Stimulated activated CD4-positive, alpha-beta T cell treated with anti-CD3 and anti-CD28 coated beads, Interleukin-1b, Interleukin-23, amount 100 ng/mL, for 4 hours (primary cell): ENCODE data around the gene NR6A1.

Experiments used
- DNase-seq, 2 donors: peaks; one replicate each; pipeline ENCODE4 v3.0.0-alpha.2; 2020; ENCODE audit warnings: low read depth in 2 of 2

Gene NR6A1

DNA sequence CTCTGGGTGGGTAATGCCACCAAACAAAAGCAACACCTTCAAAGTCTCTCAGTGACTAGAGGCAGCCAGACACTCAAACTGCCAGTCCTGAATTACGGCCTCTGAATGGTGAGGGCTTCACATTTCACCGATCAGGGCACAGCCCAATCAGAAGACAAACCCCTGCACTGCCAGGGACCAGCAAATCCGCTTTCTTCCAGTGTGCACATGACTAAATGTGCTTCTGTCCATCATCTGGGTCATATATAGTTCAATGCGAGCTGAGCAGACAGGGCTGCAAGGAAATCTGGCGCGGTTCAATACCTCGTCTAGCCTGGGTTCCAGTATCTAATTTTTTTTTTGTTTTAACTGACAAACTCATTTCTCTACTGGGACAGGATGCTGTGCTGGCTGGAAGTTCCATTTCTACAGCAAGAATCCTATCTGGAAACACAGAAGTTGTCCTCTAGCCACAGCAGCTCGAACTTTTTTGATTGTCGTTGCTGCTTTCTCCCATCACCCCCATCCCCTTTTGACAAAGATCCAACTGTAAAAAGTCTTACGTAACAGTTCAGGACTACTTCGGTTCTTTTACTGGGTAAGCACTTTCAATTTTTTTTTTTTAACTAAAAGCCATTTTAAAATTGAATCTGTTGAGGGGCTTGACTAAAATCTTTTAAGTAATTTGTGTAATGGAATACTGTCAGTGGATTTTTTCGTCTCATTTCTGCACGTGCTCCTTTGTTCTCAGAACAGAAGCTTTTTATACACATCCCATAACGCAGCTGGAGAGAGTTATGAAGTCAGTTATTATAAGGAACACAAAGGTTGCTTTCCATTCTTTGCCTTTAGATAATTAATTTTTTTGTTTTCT is 112.7 kb downstream of the NR6A1 start:
- no peak for DNase-seq

DNA sequence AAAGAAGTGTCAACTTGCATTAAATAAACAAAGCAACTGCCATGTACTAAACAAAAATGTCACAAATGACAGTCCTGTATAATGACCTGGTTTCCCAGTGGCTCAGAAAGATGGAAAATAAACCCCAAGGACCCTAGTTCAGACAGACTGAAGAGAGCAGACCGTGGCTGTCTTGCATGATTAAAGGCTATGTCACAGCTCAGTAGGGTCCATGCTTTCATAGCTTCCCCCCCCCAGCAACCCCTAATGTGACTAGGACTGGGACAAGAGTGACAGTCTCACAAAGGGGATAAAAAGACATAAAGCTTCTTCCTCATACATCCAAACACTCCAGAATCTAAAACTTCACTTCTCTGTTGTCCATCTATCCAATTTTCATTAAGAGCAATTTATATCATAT is 113.6 kb downstream of the NR6A1 start:
- no peak for DNase-seq

DNA sequence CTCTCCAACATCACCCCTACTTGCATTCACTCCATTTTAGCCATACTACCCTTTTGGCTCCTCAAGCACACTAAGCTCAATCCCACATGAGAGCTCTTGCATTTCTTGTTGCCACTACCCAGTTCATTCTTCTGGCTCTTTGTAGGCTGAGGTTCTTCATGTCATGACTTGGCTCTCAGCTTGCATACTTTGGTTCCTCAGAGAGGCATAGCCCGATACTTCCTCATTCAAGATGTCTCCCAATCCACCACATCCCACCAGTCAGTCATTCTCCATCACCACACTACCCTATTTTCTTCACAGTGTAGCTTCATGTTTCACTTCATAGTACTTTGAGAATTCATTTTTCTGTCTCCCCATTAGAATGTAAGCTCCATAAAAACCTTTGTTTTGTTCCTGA is 116.7 kb downstream of the NR6A1 start:
- no peak for DNase-seq

DNA sequence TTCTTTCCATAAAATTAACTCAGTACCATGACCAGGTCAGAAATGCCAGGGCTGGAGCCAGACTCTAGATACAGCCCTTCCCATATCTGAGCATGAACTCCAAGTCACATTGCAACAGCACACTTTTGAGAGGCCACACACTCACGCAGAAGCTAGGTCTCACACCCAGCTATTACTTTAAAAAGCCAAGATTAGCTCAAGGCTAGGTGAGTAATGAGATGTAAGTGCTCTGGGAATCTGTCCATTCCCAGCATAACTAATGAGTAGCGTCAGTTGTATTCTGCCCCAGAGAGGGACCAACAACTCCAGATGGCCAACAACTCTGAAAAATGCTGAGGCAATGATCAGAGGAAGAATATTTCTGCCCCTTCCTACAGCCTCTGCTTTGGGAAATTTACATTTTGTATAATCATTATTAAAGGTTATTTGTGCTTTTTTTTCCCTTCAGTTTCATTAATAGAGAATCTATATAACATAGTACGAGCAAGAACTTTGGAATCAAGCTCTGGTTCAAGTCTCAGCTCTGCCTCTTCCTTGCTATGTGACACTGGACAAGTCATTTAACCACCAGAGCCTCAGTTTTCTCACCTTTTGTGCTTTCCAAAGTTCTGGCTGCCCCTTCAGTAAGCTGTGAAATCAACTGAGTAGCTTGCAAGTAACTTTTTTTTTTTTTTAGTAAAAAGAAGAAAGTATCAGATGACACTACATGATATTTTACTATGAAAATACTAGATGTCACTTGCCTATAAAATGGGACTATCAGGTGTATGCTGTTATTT is 118.3 kb downstream of the NR6A1 start:
- no peak for DNase-seq

DNA sequence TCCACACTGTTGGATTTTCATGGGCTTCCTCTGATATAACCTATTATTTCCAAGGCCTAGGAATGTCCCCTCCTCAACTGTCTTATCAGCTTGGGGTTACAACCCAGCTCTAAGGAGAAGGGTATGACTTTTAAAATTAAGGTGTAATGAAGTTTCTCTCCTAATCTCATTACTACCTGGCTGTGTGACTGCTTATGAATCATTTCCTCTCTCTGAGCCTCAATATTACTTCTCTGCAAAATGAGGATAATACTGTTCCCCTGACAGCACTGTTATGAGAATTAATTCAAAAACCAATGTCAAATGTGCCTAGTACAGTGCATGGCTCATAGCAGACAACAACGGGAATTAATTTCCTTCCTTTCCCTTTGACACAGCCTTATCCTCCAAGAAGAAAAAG is 118.9 kb downstream of the NR6A1 start:
- DNase-seq: no peak

DNA sequence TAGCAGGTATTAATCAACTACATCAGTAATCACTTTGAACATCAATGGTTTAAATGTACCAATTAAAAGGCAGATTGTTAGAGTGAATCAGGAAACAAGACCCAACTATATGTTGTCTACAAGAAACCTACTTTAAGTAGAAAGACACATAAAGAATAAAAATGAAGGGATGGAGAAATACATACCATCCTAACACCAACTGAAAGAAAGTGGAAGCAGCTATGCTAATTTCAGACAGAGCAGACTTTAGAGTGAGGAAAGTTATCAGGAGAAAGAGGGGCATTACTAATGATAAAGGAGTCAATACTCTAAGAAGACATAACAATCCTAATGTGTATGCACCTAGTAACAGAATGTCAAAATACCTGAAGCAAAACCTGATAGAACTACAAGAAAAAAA is 125.8 kb downstream of the NR6A1 start:
- no peak for DNase-seq

DNA sequence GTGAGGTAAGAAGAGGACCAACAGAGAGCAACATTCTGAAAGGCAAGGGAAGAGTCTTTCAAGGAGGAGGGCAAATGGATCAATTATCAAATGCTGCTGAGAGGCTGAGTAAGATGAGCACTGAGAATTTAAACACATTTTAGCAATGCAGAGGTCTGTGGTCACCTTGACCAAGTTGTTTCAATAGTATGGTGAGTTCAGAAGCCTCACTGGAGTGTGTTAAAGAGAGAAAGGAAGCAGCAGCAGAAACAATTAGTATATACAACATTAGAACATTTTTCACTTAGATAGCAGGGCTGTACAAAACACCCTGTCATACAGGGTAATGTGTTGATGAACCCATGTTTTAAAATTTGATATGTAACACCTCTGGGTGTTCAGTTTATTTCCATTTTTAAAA is 131.5 kb downstream of the NR6A1 start:
- no peak for DNase-seq

DNA sequence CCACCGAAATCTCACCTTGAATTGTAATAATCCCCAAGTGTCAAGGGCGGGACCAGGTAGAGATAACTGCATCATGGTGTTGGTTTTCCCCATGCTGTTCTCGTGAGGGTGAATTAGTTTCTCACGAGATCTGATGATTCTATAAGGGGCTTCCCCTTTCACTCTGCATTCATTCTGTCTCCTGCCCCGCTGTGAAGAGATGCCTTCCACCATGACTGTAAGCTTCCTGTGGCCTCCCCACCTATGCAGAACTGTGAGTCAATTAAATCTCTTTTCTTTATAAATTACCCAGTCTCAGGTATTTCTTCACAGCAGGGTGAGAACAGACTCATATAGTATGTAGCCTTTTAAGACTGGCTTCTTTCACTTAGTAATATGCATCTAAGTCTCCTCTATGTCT is 135.8 kb downstream of the NR6A1 start:
- DNase-seq: no peak

DNA sequence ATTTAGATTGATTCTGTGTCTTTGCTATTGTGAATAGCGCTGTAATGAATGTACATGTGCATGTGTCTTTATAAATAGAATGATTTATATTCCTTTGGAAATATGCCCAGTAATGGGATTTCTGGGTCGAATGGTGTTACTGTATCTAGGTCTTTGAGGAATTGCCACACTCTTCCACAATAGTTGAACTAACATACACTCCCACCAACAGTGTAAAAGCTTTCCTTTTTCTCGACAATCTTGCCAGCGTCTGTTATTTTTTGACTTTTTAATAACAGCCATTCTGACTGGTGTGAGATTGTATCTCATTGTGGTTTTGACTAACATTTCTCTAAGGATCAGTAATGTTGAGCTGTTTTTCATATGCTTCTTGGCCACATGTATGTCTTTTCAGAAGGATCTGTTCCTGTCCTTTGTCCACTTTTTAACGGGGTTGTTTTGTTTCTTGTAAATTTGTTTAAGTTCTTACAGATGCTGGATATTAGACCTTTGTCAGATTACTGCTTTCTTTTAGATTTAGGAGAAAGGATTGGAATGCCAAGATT is 139.0 kb downstream of the NR6A1 start:
- DNase-seq: no peak

DNA sequence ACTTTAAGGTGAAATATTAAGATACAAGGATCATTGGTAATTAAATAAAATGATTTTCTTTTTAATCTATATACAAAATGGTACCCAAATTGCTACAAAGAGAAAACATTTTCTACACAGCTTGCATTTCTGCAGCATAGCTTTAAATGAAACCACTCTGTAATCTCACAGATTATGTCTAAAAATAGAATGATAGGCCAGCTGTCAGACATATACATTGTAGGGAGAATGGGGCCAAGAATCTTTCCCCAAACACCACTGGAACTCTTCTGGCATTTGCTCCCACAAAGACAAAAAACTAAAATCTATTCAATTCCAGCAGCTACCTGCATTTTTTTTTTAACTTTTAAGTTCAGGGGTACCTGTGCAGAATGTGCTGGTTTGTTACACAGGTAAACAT is 139.8 kb downstream of the NR6A1 start:
- no peak for DNase-seq

DNA sequence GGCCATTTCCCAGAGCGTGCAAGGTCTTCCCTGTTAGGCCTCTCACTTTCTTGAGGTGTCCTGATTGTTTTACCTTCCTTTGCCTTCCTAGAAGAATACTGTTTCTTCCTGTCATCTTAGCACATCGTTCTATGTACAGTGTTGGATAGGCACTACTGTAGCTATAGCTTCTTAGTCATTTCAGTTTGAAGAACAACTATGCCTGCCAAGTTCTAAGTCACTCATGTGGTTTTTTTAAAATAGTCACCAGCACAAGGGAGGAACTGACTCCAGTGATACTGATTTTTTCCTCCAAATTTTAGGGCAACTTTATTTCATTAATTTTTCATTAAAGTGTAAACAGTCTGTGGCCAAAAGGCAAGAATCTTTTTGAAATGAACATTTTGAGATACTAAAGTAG is 141.5 kb downstream of the NR6A1 start:
- no peak for DNase-seq

DNA sequence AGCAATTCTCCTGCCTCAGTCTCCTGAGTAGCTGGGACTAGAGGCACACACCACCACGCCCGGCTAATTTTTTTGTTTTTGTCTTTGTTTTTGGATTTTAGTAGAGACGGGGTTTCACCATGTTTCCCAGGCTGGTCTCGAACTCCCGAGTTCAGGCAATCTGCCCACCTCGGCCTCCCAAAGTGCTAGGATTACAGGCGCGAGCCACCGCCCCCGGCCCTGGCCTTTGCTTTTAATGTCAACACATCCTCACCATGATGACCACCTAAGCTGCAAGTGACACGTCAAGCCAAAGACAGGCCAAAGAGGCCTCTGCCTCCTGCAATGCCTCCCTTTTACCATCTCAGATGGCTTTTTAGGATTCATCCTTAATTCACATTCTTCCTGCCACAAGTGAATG is 142.4 kb downstream of the NR6A1 start:
- DNase-seq: no peak

DNA sequence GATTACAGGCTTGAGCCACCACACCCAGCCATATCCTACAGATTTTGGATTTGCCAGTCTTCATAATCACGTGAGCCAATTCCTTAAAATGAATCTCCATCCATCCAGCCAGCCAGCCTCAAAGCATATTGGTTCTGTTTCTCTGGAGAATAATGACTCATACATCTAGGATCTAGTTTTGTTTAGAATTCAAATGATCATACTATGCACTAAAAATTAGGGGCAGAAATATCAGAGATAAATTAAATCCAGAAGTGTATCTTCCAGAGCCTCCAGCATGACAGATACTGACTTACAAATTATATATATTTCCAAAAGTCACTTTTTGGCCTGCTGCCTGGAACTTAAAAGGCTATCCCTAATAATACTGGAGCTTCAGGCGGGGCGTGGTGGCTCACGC is 144.8 kb downstream of the NR6A1 start:
- DNase-seq: no peak

DNA sequence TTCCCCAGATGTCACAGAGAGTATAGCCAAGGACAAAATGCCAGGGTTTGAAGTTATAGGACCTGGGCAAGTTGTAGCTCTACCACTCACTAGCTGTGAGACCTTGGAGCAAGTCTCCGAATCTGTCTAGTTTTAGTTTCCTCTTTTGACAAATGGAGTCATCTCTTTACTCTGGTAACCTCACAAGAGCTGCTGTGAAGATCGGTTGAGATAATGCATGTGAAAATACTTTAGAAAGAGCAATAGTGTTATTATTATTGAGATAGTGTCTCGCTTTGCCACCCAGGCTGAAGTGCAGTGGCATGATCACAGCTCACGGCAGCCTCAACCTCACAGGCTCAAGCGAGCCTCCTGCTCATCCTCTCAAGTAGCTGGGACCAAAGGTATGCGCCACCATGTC is 146.0 kb downstream of the NR6A1 start:
- no peak for DNase-seq

DNA sequence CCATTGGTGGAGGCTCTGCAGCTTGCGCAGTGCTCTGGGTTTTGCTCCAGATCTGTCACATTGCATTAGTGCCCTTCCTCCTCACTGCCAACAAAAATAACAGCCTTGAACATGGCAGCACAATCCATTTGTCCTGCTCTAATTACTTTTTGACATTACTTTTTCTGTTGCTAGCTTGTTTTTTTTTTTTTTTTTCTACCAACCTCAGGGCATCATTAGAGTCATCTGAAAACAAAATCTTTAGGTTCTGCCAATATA is 146.4 kb downstream of the NR6A1 start:
- no peak for DNase-seq

DNA sequence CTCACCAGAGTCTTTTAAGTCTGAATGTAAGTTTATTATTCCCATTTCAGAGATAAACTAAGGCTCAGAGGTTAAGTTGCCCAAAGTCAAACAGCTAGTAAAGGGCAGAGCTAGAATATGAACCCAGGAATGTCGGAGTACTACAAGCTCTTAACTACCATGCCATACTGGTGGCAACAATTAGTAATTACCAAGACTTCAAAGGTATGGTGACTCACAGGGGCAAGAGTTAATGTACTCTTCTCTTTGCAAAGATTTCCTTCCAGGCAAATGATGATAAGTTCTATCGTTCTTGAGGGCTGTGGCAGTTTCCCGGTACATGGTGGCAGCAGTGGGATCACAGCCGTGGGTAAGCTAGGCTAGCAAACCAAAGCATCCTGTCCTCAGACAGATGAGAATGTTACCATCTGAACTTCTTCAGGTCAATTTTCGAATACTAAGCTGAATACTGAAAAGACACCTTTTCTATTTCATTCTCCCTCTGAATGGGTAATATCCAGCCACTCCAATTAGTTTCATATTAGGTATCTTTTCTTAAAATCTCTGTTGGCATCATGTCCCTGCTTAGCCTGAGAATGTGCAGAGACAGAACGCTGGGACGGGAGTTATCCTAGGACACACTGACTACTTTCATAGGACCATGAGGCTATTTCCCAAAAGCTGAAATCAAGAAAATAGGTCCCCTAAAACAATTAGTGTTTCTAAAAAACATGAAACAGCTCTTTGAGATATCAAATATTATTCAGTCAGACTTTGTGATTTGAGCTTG is 147.0 kb downstream of the NR6A1 start:
- DNase-seq: no peak

DNA sequence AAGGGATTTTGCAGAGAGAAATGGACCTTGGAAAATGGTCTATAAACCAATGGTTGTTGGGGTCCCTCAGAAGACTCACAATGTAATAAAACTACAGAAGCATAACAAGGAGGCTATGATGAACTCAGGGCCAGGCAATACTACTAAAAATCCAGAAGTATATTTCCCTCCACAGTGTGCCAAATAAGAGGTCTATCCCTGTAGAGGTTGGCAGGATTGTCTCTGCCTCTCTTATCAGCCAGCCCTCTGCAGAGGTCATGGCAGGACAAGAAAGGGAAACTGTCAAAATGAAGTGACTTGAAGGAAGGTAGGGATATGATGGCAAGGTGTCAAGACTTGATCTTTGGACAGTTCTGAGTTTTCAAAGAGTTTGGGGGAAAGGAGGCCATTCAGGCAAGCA is 148.2 kb downstream of the NR6A1 start:
- DNase-seq: no peak

DNA sequence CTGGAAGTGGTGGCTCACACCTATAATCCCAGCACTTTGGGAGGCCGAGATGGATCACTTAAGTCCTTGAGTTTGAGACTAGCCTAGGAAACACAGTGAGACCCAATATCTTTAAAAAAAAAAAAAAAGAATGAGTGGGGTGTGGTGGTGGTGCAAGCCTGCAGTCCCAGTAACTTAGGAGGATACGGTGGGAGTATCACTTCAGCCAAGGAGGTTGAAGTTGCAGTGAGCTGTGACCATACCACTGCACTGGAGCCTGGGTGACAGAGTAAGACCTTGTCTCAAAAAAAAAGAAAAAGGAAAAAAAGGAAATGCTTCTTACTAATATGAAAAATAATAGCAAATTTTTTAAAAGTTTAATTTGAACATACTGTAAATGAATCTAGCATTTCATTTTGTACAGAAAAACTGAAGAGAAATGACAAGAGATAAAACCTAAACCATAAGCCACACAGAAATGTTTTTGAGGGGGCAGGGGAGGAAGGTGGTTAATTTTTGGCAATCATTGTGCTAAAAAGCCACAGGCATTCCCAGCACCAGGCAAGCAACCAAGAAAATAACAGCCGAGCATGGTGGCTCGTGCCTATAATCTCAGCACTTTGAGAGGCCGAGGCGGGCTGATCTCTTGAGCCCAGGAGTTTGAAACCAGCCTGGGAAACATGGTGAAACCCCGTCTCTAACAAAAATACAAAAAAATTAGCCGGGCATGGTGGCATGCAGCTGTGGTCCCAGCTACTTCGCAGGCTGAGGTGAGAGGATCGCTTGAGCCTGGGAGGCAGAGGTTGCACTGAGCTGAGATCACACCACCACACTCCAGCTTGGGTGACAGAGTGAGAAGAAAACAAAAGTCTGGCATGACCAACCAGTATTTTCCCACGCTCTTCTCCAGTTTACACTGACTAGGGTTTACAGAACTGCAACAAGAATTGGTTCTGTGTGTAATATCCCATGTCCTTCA is 149.5 kb downstream of the NR6A1 start:
- DNase-seq: no peak

DNA sequence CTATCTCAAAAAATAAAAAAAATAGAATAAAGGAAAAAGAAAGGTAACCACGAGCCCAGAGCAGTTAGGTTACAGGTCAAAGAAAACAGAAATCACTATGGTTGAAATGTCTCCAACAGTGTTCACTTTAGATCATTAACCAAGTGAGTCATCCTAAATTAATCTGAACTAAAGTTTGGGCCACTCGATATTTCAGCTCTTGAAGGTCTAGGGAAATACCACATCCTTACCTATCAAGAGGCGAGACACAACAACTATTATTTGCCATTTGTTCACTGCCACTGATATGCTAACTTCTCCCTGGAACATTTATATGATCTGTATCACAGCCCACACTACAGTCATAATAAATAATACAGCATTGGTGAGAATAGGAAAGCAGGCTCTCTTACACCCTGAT is 152.6 kb downstream of the NR6A1 start:
- DNase-seq: no peak

DNA sequence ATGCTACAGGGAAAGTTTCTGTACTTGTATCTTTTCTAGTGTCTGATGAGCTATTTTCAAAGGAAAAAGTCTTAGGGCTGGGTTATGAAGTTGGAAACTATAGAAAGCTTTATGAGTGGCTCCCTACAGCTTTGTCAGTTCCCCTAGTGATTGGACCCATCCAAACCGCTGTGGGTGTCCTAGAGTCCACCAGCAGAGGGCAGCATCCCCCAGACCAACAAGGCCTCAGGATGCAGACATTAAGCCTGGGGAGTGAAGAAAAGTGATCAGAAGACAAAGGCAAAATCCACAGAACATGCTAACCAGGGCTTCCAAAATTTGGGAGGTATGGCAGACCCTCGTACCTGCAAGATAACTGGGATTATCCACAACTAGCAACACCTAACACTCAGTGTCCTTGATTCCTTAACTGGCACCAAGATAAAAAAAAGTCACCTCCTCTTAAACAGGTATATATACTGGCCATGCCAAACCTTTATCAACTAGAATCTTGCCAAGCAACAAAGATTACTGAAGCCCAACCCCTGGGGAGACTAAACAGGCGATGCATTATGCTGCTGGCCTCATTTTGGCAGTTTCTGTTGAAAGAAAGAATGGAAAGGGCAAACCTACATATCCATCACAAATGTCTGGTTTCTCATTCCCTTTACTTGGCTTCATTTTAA is 153.5 kb downstream of the NR6A1 start:
- DNase-seq: peak; percentile 61 to 65

DNA sequence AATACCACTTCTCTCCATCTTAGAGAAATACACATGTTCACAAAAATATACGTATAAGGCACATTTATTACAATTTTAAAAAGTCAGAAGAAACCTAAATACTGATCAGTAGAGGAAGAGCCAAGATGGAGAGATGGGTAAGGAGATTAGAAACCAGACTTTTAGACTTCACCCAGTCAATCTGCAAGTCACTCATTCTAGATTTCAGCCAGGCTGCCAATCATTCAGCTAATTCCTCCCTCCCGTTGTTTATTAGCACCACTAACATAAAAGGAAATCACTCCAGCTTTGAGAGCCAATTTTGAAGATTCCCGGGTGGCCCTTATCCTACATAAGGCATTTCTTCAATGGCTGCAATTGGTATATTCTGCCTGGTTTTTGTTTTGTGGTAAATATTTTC is 154.2 kb downstream of the NR6A1 start:
- no peak for DNase-seq
